HepG2 (cell line): Measurements from ENCODE around the gene SNAI3. TPM values are rescaled to one million over a fixed set of nuclear protein-coding genes. Genes with fewer than 3 reads are reported as not detected.
A peak's percentile ranks its signal among the peaks of the same experiment; 100 is the strongest.

Source experiments
- ATF3 ChIP-seq: sonication (generic); formaldehyde crosslinking; IDR thresholded peaks from 2 replicates; pipeline ENCODE4 v1.4.0; 2020; ENCODE audit warnings: missing genetic modification reagents
- HNF1B ChIP-seq: sonication (generic); formaldehyde crosslinking; IDR thresholded peaks from 2 replicates; pipeline ENCODE4 v1.5.1; 2020; ENCODE audit warnings: mild to moderate bottlenecking, moderate library complexity, missing genetic modification reagents
- LCORL ChIP-seq, 2 experiments: fragments of 450-650 bp in 1 of 2; sonication (generic) in 1 of 2; formaldehyde crosslinking in 1 of 2; IDR thresholded peaks; 2 replicates each; pipeline versions ENCODE4 v1.5.0 to v1.6.1; 2017 to 2020; ENCODE audit warnings: antibody characterized with exemption in 1 of 2, missing genetic modification reagents in 1 of 2
- RAD21 ChIP-seq: fragments of 450-650 bp; formaldehyde crosslinking; IDR thresholded peaks from 2 replicates; pipeline ENCODE4 v1.5.0; 2020; ENCODE audit warnings: mild to moderate bottlenecking
- SMAD9 ChIP-seq: sonication (generic); formaldehyde crosslinking; IDR thresholded peaks from 2 replicates; pipeline ENCODE4 v1.5.1; 2020; ENCODE audit warnings: mild to moderate bottlenecking, missing genetic modification reagents
- SMC3 ChIP-seq: IDR thresholded peaks from 2 replicates; pipeline ENCODE4 v1.6.1; 2011; ENCODE audit warnings: low read length, improper control_type of control experiment
- UBTF ChIP-seq: sonication (generic); formaldehyde crosslinking; IDR thresholded peaks from 2 replicates; pipeline ENCODE4 v1.4.0; 2020; ENCODE audit warnings: mild to moderate bottlenecking, missing genetic modification reagents
- XRCC5 ChIP-seq: fragments of 200-400 bp; formaldehyde crosslinking; optimal IDR thresholded peaks from 2 replicates; pipeline ENCODE3; 2017; ENCODE audit warnings: mild to moderate bottlenecking, low read length
- ZBTB33 ChIP-seq: sonication (generic); formaldehyde crosslinking; IDR thresholded peaks from 2 replicates; pipeline ENCODE4 v1.4.0; 2020; ENCODE audit warnings: missing genetic modification reagents
- ZC3H4 ChIP-seq: sonication (generic); formaldehyde crosslinking; IDR thresholded peaks from 2 replicates; pipeline ENCODE4 v1.4.0; 2020; ENCODE audit warnings: missing genetic modification reagents, borderline replicate concordance
- ZFP90 ChIP-seq: sonication (generic); formaldehyde crosslinking; IDR thresholded peaks from 2 replicates; pipeline ENCODE4 v1.8.0; 2022; ENCODE audit warnings: missing genetic modification reagents, mild to moderate bottlenecking, inconsistent platforms, borderline replicate concordance
- ZFP91 ChIP-seq: sonication (generic); formaldehyde crosslinking; IDR thresholded peaks from 2 replicates; pipeline ENCODE4 v1.9.0; 2022; ENCODE audit warnings: missing genetic modification reagents, mild to moderate bottlenecking, borderline replicate concordance
- ZGPAT ChIP-seq: IDR thresholded peaks from 2 replicates; pipeline ENCODE4 v1.6.1; 2016; ENCODE audit warnings: mild to moderate bottlenecking
- ZMYM4 ChIP-seq: sonication (generic); formaldehyde crosslinking; IDR thresholded peaks from 2 replicates; pipeline ENCODE4 v1.8.1; 2023; ENCODE audit warnings: mild to moderate bottlenecking, missing genetic modification reagents
- ZNF574 ChIP-seq: sonication (generic); formaldehyde crosslinking; IDR thresholded peaks from 2 replicates; pipeline ENCODE4 v1.4.0; 2020; ENCODE audit warnings: missing genetic modification reagents
- ZSCAN31 ChIP-seq: sonication (generic); formaldehyde crosslinking; IDR thresholded peaks from 2 replicates; pipeline ENCODE4 v1.5.0; 2020; ENCODE audit warnings: low read depth, mild to moderate bottlenecking, missing genetic modification reagents
- polyA plus RNA-seq, 8 experiments: library from polyadenylated mRNA; depleted of rRNA in 3 of 8; stranded (reverse) in 7 of 8; unstranded in 1 of 8; fragments of >200 nt; fragmentation: Illumina TruSeq in 4 of 8; extraction: Trizol in 4 of 8; gene quantifications; 2 replicates each; pipeline versions ENCODE4 v1.2.1 to v1.2.3, GENCODE V29; 2011 to 2016; ENCODE audit warnings: low read depth in 4 of 8, missing spikeins in 1 of 8, mixed read lengths in 1 of 8; ENCODE audit not compliant: insufficient read depth in 1 of 8
- total RNA-seq, 5 experiments: library from RNA; depleted of rRNA; stranded (reverse); fragments of >200 nt; fragmentation: Illumina TruSeq; extraction: Trizol; gene quantifications; 2 replicates each; pipeline ENCODE4 v1.2.3, GENCODE V29; 2016; ENCODE audit warnings: low read depth in 1 of 5

The SNAI3 gene
- total and polyA plus RNA-seq, 2 of the 13 experiments (the other 11 are each of a cell fraction or from before 2014, with no cell fraction given): 0.09 to 0.18 TPM

- TF ChIP-seq ZNF574 (CRISPR knock-in tag): peak; percentile 96
- peak; percentile 11; the same call in 1 of the 2 replicates for TF ChIP-seq SMC3
- no peak for TF ChIP-seq ZGPAT (CRISPR knock-in tag)
- no peak for TF ChIP-seq ATF3 (CRISPR knock-in tag)
- 0 out of 2 replicates have a peak, but pooled peaks have one; percentile 19 for TF ChIP-seq UBTF (CRISPR knock-in tag)
- TF ChIP-seq XRCC5: peak; percentile 73
- TF ChIP-seq ZSCAN31 (CRISPR knock-in tag): 0 out of 2 replicates have a peak, but pooled peaks have one; percentile 31
- no peak for TF ChIP-seq ZC3H4 (CRISPR knock-in tag)
- peak; percentile 99 for TF ChIP-seq ZBTB33 (CRISPR knock-in tag)
- TF ChIP-seq LCORL (IDR thresholded peaks at IDR 0.05): no peak
- no peak for TF ChIP-seq LCORL (CRISPR knock-in tag; IDR thresholded peaks at IDR 0.05)
- TF ChIP-seq SMAD9 (CRISPR knock-in tag): no peak
- TF ChIP-seq RAD21: peak; percentile 39; the same call in 1 of the 2 replicates
- TF ChIP-seq ZFP91 (CRISPR knock-in tag): peak; percentile 42; the same call in 1 of the 2 replicates
- TF ChIP-seq ZFP90 (CRISPR knock-in tag): no peak
- TF ChIP-seq ZMYM4: peak; percentile 39; the same call in 1 of the 2 replicates
- TF ChIP-seq HNF1B (CRISPR knock-in tag): peak; percentile 63
Observed at GRCh38 chr16:88628512-88628974, 57.8 kb downstream of the SNAI3 start (continued).
